Measurements from ENCODE around the gene KRTAP5-10.
"Not testable (repeated sequence)": the region's sequence is repeated elsewhere in the genome, so short reads cannot be mapped to it uniquely, and the experiment has no call there.

The KRTAP5-10 gene

DNA sequence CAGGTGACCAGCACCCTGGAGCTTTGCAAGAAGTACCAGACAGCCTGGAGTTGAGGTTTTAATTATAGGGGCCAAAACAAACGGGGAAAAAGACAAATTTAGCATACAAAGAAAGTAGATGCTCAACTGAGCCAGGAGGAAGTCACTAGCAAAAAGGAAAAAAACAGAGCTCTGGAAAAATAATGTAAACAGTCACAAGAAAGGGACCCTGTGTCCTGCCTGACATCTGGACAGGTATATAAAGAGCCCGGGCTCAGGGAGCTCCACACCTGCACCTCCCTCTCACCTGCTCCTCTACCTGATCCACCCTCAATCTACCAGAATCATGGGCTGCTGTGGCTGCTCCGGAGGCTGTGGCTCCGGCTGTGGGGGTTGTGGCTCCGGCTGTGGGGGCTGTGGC, at the start of gene KRTAP5-10:
Gene KRTAP5-10 (plus strand): TSS at position 301 of the 400 bp plus-strand sequence. CDS start 25 bp downstream, at position 326.
- H3K27ac ChIP-seq, result no peak within 1 kb of the TSS
- ChIA-PET CTCF (interaction anchor here (0.7 kb wide), 1 partner anchor 15 kb away, joined by 5 read pairs; no protein-coding TSS in a partner anchor), POLR2A (ENCODE audit: low non-redundant PET) (no interaction called here)
- TF ChIP-seq, protein P1, sequence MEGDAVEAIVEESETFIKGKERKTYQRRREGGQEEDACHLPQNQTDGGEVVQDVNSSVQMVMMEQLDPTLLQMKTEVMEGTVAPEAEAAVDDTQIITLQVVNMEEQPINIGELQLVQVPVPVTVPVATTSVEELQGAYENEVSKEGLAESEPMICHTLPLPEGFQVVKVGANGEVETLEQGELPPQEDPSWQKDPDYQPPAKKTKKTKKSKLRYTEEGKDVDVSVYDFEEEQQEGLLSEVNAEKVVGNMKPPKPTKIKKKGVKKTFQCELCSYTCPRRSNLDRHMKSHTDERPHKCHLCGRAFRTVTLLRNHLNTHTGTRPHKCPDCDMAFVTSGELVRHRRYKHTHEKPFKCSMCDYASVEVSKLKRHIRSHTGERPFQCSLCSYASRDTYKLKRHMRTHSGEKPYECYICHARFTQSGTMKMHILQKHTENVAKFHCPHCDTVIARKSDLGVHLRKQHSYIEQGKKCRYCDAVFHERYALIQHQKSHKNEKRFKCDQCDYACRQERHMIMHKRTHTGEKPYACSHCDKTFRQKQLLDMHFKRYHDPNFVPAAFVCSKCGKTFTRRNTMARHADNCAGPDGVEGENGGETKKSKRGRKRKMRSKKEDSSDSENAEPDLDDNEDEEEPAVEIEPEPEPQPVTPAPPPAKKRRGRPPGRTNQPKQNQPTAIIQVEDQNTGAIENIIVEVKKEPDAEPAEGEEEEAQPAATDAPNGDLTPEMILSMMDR (conservative IDR thresholded peaks at IDR 0.05; ENCODE audit: low read depth), result no peak
- no peak for DNase-seq (ENCODE audit: low spot score)

DNA sequence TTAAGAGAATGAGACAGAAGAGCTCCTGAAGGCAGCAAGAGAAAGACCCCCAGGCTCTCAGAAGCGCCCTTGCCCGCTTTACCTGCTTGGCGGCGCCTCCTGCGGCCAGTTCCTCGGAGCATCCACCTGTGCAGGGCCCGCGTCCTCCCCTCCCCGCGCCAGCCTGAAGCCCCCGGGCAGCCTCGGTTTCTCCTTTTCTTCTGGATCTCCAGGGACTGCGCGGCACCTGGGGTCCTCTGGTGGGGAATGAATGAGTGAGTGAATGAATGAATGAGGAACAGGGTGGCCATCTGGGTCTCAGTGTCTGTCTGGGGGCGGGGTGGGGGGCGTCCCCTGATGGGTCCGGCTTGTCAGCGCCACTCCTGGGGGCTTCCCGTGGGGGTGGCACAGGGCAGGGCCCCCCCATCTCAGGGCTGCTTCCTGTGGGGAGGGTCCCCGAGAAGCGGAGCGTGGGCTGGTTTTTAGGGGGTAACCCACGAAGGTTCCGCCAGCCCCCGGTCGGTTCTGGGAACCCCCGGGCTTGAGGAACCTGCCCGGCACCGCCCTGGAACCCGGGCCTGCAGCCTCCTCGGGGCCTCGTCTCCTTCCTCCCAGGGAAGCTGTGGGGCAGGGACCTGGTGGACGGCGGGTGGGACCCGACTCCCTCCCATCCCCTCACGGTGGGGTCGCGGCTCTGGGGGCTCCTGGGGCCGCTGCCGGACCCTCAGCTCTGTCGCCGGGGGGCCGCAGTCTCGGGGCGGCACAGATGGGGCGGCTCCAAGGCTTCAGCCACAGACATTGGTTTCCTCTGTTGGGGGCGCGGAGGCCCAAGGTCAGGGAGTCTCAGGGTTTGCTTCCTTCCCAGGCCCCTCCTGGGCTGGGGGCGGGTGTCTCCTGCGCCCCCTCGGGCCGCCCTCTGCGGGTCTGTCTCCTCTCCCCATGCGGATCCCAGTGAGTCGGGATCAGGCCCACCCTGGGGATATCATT, 46.6 kb upstream of the KRTAP5-10 start:
- DNase-seq (ENCODE audit: low spot score), result no peak
- POLR2A ChIA-PET (ENCODE audit: low non-redundant PET), result no interaction called here
- CTCF ChIA-PET, result interaction anchor here (0.7 kb wide), 1 partner anchor 431 kb away, joined by 4 read pairs; no protein-coding TSS in a partner anchor
- TF ChIP-seq, protein P1 (conservative IDR thresholded peaks at IDR 0.05; ENCODE audit: low read depth), result no peak
- no peak overlapping the region for H3K27ac ChIP-seq

DNA sequence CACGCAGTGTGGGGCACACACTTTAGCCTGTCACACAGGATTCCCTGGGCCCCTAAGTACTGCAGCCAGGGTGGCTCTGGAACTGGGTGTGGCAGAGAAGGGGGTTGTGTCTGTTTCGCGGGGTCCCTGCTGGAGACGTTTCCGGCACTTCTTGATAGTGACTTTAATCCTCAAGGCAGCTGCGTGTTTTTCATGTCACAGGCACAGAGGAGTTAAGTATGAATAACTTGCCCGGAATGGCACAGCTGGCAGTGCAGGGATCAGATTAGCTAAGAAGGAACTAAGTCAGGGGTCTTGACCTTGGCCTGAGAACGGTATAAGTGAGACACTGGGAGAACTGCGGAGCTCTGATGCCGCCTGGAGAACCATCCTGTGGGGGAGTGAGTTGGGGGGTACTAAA, 45.8 kb upstream of the KRTAP5-10 start:
- TF ChIP-seq, protein P1 (conservative IDR thresholded peaks at IDR 0.05; ENCODE audit: low read depth), result no peak
- POLR2A ChIA-PET (ENCODE audit: low non-redundant PET), result no interaction called here
- no peak for DNase-seq (ENCODE audit: low spot score)
- H3K27ac ChIP-seq, result no peak overlapping the region
- CTCF ChIA-PET, result no interaction called here

DNA sequence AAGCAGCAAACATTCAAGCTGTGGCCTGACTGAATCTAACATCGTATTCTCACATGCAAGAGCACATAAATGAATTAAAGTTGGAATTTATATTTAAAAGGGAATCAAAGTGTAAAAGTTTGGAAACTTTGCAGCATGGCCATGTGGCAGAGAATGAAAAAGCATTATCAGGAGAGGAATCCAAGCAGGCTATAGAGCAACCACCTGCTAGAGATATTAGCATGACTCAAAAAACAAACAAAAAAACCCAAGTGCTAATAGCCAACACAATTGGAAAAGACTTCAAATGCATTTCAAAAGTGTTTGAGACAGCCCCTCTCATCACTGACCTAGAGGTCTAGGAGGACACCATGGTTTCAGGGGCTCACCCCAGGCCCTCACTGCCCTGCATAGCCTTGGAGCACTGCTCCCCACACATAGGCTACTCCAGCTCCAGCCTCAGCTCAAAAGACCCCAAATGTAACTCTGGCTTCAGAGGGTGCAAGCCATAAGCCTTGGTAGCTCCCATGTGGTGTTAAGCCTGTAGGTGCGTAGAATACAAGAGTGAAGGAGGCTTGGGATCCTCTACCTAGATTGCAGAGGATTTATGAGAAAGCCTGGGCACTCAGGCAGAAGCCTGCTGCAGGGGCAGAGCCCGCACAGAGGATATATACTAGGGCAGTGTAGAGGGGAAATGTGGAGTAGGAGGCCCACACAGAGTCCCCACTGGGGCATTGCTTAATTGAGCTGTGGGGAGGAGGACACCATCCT, 40.0 kb upstream of the KRTAP5-10 start:
- ChIA-PET POLR2A (ENCODE audit: low non-redundant PET) (no interaction called here), CTCF (interaction anchor here (1.0 kb wide), 1 partner anchor 18 kb away, joined by 3 read pairs; no protein-coding TSS in a partner anchor)
- TF ChIP-seq, protein P1 (conservative IDR thresholded peaks at IDR 0.05; ENCODE audit: low read depth), result no peak
- no peak overlapping the region for H3K27ac ChIP-seq
- no peak for DNase-seq (ENCODE audit: low spot score)

DNA sequence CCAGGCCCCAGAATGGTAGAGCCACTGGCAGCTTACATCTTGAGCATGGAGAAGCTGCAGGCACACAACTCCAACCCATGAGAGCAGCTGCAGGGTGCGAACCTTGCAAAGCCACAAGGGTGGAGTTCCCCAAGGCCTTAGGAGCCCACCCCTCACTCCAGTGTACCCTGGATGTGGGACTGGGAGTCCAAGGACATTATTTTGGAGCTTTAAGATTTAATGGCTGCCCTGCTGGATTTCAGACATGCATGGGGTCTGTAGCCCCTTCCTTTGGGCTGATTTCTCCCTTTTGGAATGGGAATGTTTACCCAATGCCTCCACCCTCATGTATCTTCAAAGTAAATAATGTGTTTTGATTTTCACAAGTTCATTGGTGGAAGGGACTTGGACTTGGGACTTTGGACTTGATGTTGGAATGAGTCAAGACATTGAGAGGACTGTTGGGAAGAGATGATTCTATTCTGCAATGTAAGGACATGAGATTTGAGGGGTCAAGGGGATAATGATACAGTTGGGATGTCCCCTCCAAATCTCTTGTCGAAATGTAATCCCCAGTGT, 39.3 kb upstream of the KRTAP5-10 start:
- no peak for DNase-seq (ENCODE audit: low spot score)
- CTCF ChIA-PET, result interaction anchor here (1.0 kb wide), 1 partner anchor 17 kb away, joined by 3 read pairs; no protein-coding TSS in a partner anchor
- POLR2A ChIA-PET (ENCODE audit: low non-redundant PET), result no interaction called here
- no peak overlapping the region for H3K27ac ChIP-seq
- TF ChIP-seq, protein P1 (conservative IDR thresholded peaks at IDR 0.05; ENCODE audit: low read depth), result no peak

GRCh38 chr11:71526796-71527575, 38.4 kb upstream of the KRTAP5-10 start, which contains the start of gene KRTAP5-7:
TSS of gene KRTAP5-7 (plus strand) at chr11:71527267. CDS start at chr11:71527301, 34 bp downstream.
- H3K27ac ChIP-seq; DNase-seq (ENCODE audit: low spot score); CTCF ChIA-PET; POLR2A ChIA-PET (ENCODE audit: low non-redundant PET): not testable (repeated sequence)

All from RWPE1 (cell line).